Glutamatergic neuron (in vitro differentiated cells): Measurements from ENCODE around the gene NAPSA. TPM values are rescaled to one million over a fixed set of nuclear protein-coding genes. Genes with fewer than 3 reads are reported as not detected.

Experiments used
- DNase-seq: peaks from one replicate; pipeline ENCODE4 v3.0.0; 2022
- H3K27ac Mint-ChIP-seq: one replicate; pipeline ENCODE4 v1.8.0; 2020; ENCODE audit warnings: mild to moderate bottlenecking, mixed read lengths, inconsistent platforms; ENCODE audit not compliant: unreplicated experiment
- H3K27me3 Mint-ChIP-seq: one replicate; pipeline ENCODE4 v1.8.0; 2020; ENCODE audit warnings: mild to moderate bottlenecking, moderate library complexity, mixed read lengths, inconsistent platforms; ENCODE audit not compliant: unreplicated experiment
- H3K36me3 Mint-ChIP-seq: one replicate; pipeline ENCODE4 v1.8.0; 2020; ENCODE audit warnings: mild to moderate bottlenecking, mixed read lengths, inconsistent platforms; ENCODE audit not compliant: unreplicated experiment
- H3K4me1 Mint-ChIP-seq: one replicate; pipeline ENCODE4 v1.8.0; 2020; ENCODE audit warnings: mild to moderate bottlenecking, low read depth, mixed read lengths, inconsistent platforms; ENCODE audit not compliant: unreplicated experiment
- H3K4me3 Mint-ChIP-seq: one replicate; pipeline ENCODE4 v1.8.0; 2020; ENCODE audit warnings: mild to moderate bottlenecking, mixed read lengths, inconsistent platforms; ENCODE audit not compliant: unreplicated experiment
- H3K9me3 Mint-ChIP-seq: one replicate; pipeline ENCODE4 v1.8.0; 2020; ENCODE audit warnings: mild to moderate bottlenecking, moderate library complexity, mixed read lengths, inconsistent platforms; ENCODE audit not compliant: unreplicated experiment
- total RNA-seq: library from RNA; stranded (reverse); fragmentation: NEBNext Ultra II Directional; extraction: Animal tissue kit (Norgen Biotek cat#: 25700); gene quantifications from one replicate; pipeline ENCODE4 v1.2.1, GENCODE V29; 2021; ENCODE audit not compliant: unreplicated experiment
- TF ChIP-seq, protein P1 (sequence below): fragments of 200-600 bp; sonication (generic); IDR thresholded peaks from one replicate; pipeline ENCODE4 v1.5.0; 2021; ENCODE audit not compliant: partially characterized antibody, unreplicated experiment

NAPSA gene
- total RNA-seq, 1 donor from 2014 or later: 0.88 TPM

DNA sequence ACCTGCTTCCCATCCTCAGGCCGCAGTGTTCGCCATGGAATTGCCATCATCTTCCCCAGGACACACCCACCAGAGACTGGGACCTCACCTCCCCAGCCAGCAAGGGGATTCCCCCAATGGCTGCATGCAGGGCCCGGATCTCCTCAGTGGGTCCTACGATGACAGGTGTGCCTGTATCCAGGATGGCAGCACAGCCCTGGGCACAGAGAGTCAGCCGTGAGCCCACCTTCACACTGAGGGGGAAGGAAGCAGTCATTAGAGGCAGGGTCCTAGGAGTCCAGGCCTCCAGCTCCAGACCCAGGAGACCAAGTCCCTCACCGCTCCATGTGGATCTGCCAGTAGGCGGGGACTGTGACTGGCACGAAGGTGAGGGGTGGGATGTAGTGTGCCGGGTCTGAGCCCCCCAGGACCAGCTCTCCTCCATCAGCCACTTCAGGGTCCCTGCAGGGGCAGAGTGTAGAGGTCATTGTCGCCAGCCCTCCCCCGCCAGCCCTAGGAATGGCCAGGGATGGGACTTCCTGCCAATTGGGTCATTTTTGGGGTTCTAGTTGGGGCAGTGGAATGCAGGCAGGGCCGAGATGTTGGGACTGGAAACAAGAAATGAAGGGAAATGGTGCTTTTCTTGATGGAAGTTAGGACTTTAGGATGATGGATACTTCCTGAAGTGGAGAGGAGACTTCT, 30.6 kb downstream of the NAPSA start:
- H3K36me3 Mint-ChIP-seq: peaks cover 5% of the 10 kb centered on the region
- H3K27me3 Mint-ChIP-seq: peaks cover 15% of the 10 kb centered on the region
- peaks cover 11% of the 10 kb centered on the region for H3K9me3 Mint-ChIP-seq
- DNase-seq: no peak
- H3K27ac Mint-ChIP-seq: no peak overlapping the region
- H3K4me1 Mint-ChIP-seq: peaks cover 6% of the 10 kb centered on the region
- TF ChIP-seq, protein P1, sequence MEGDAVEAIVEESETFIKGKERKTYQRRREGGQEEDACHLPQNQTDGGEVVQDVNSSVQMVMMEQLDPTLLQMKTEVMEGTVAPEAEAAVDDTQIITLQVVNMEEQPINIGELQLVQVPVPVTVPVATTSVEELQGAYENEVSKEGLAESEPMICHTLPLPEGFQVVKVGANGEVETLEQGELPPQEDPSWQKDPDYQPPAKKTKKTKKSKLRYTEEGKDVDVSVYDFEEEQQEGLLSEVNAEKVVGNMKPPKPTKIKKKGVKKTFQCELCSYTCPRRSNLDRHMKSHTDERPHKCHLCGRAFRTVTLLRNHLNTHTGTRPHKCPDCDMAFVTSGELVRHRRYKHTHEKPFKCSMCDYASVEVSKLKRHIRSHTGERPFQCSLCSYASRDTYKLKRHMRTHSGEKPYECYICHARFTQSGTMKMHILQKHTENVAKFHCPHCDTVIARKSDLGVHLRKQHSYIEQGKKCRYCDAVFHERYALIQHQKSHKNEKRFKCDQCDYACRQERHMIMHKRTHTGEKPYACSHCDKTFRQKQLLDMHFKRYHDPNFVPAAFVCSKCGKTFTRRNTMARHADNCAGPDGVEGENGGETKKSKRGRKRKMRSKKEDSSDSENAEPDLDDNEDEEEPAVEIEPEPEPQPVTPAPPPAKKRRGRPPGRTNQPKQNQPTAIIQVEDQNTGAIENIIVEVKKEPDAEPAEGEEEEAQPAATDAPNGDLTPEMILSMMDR: no peak
- peak overlapping the region; percentile 41 for H3K4me3 Mint-ChIP-seq

DNA sequence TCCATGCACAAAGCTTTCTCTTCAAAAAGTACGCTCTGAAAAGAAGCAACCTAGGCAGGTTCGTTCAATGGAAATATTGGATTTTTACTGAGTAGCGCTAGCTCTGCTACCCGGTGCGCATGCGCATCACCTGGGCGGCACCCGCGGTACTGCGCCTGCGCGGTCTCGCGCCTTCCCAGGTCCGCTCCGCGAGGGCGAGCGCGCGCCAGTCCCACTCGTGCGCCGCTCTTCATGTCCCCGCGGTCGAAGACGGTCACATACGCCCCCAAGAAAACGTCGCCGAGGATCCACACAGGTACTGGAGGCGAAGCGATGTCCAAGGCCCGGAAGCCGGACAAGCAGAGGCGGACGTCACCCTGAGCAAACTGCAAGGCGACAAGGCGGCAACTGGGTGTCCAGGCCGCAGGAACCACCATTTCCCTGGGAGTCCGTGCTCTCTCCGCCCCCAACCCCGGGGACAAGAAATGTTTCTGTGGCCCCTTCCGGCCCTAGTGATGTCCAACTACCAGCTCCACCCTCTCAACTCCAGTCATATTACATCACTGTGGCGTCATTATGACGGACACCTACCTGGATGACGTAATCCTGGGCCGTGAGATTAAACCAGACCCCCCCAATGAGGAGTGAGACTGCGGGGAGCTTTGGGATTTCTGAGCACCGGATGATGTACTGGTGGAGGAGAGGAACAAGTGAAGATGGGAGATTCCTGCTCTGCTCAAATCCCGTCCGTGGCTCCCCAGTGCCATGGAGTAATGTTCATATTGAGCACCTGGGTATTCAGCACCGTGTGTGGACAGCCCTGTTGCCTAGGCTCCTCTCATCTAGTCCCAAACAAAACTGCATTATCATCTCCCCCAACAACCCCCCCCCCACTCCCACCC, 31.5 kb downstream of the NAPSA start:
- no peaks in the 10 kb centered on the region for H3K36me3 Mint-ChIP-seq
- H3K27me3 Mint-ChIP-seq: peaks cover 17% of the 10 kb centered on the region
- H3K4me1 Mint-ChIP-seq: peaks cover 9% of the 10 kb centered on the region
- H3K4me3 Mint-ChIP-seq: peak overlapping the region; percentile 94
- peaks cover 17% of the 10 kb centered on the region for H3K9me3 Mint-ChIP-seq
- peak overlapping the region; percentile 89 for H3K27ac Mint-ChIP-seq
- TF ChIP-seq, protein P1: no peak
- DNase-seq: peak; percentile 83

DNA sequence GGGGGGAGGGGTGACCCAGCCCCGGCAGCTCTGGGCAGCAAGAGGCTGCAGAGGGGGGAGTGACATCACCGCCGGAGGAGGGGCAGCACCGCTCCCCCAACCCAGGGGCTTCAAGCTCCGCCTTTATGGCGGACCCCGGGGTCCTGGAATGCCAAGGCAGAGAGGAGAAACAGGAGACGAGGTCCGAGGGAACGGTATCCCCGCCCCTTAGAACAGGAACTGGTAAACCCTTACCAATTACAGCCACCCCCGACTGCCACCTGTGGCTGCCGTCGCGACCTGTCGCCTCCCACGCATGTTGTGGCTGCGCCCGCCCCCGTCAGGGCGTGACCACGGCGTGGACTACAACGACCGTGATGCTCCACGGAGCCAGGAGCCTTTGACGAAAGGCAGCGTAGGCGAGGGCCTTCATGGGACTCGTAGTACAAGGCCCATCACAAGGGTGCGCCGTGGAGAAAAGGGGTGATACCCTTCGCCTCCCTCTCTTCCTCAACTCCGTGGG, 32.2 kb downstream of the NAPSA start:
- peak; percentile 94 for DNase-seq
- H3K36me3 Mint-ChIP-seq: no peaks in the 10 kb centered on the region
- TF ChIP-seq, protein P1: no peak
- peaks cover 17% of the 10 kb centered on the region for H3K9me3 Mint-ChIP-seq
- peak overlapping the region; percentile 89 for H3K27ac Mint-ChIP-seq
- H3K4me1 Mint-ChIP-seq: peaks cover 9% of the 10 kb centered on the region
- H3K27me3 Mint-ChIP-seq: peaks cover 17% of the 10 kb centered on the region
- H3K4me3 Mint-ChIP-seq: peak overlapping the region; percentile 94

DNA sequence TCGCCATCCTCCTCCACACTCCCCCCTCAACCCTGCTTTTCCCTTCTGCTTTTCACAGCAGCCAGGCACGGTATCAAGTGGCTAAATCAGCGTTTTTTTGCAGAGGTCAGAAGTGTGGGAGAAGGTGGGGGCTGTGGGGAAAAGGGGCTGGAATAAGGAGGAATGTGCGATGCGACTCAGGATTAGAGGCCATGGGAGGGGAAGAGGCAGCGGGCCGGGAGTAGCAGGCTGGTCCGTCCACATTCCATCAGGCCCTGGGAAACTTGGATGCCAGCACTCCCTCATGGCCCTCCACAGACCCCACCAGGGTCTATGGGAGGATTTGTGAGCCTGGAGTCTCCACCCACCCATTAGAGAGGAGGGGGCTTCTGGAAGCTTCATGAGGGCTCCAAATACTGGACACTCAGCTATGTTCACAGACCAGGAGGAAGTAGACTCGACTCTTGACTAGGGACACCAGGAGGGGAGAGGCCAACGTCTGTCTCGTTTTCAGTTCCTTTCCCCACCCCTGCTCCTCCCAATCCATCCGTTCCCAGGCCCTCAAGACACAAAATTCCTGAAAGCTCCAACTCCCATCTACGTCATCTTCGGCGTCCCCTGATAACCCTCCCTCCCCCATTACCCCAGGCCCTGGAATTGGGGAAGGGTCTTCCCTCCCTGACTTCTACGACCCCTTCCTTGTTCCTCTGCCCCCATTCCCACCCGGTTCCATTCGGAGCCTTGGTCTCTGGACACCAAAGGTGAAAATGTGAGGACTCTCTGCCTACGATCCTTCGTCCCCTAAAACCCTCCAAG, 33.0 kb downstream of the NAPSA start:
- Mint-ChIP-seq H3K36me3 (peaks cover 2% of the 10 kb centered on the region), H3K9me3 (peaks cover 19% of the 10 kb centered on the region), H3K4me3 (peak overlapping the region; percentile 94), H3K4me1 (peaks cover 9% of the 10 kb centered on the region), H3K27me3 (peaks cover 22% of the 10 kb centered on the region), H3K27ac (peak overlapping the region; percentile 43)
- TF ChIP-seq, protein P1: no peak
- DNase-seq: no peak
